ENCODE measurements around the gene HNF1A. TPM values are rescaled to one million over a fixed set of nuclear protein-coding genes. Genes with fewer than 3 reads are reported as not detected.

The HNF1A gene
- total and polyA plus RNA-seq, 2 of the 13 experiments (the other 11 are each of a cell fraction or from before 2014, with no cell fraction given), result 13.4 to 34.7 TPM

DNA sequence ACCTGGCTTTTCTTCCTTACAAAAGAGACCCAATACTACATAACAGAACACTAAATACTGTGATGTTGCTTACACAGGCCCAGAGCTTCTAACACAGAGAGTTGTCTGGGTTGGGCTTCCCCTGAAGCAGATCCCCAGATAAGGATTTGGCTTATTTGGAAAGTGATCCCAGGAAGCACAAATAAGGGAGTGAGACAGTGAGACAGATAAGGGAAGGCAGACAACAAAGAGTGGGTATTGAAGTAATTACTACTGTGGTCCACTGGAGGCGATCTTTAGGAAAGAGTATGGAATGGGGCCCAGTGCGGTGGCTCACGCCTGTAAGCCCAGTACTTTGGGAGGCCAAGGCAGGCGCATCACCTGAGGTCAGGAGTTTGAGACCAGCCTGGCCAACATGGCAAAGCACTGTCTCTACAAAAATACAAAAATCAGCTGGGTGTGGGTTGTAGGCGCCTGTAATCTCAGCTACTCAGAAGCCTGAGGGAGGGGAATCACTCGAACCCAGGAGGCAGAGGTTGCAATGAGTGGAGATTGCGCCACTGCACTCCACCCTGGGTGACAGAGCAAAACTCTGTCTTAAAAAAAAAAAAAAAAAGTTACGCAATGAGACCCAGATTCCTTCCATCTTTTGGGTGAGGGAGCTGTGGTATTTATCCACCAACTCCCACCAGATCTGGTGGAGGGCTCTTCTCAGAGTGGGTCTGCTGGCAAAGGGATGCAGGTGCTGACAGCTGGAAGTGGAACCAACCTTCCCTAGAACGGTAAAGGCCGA lies 48.1 kb downstream of the HNF1A start (continued):
- TF ChIP-seq, protein P1, sequence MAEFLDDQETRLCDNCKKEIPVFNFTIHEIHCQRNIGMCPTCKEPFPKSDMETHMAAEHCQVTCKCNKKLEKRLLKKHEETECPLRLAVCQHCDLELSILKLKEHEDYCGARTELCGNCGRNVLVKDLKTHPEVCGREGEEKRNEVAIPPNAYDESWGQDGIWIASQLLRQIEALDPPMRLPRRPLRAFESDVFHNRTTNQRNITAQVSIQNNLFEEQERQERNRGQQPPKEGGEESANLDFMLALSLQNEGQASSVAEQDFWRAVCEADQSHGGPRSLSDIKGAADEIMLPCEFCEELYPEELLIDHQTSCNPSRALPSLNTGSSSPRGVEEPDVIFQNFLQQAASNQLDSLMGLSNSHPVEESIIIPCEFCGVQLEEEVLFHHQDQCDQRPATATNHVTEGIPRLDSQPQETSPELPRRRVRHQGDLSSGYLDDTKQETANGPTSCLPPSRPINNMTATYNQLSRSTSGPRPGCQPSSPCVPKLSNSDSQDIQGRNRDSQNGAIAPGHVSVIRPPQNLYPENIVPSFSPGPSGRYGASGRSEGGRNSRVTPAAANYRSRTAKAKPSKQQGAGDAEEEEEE (CRISPR knock-in tag; IDR thresholded peaks at IDR 0.05; ENCODE audit: borderline replicate concordance), result 0 out of 2 replicates have a peak, but pooled peaks have one; percentile 47
- TF ChIP-seq, protein P2, sequence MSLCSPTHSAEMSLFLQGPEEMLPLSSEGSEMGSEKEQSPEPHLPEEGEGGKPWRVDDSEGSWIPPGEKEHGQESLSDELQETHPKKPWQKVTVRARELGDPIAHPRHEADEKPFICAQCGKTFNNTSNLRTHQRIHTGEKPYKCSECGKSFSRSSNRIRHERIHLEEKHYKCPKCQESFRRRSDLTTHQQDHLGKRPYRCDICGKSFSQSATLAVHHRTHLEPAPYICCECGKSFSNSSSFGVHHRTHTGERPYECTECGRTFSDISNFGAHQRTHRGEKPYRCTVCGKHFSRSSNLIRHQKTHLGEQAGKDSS (CRISPR knock-in tag; IDR thresholded peaks at IDR 0.05; ENCODE audit: borderline replicate concordance, low read depth), result peak; percentile 17; the same call in 1 of the 2 replicates
- TF ChIP-seq ZFY (CRISPR knock-in tag; IDR thresholded peaks at IDR 0.05) (0 out of 2 replicates have a peak, but pooled peaks have one; percentile 2), BHLHE40 (IDR thresholded peaks at IDR 0.05; ENCODE audit: low read length) (no peak), ZNF441 (CRISPR knock-in tag; IDR thresholded peaks at IDR 0.05; ENCODE audit: borderline replicate concordance) (0 out of 2 replicates have a peak, but pooled peaks have one; percentile 22), CCDC6 (CRISPR knock-in tag; IDR thresholded peaks at IDR 0.05) (0 out of 2 replicates have a peak, but pooled peaks have one; percentile 38), TGIF2 (CRISPR knock-in tag; IDR thresholded peaks at IDR 0.05) (peak; percentile 17; the same call in 1 of the 2 replicates), GABPA (IDR thresholded peaks at IDR 0.05; ENCODE audit: low read depth, low read length) (no peak), GABPA (CRISPR knock-in tag; IDR thresholded peaks at IDR 0.05; ENCODE audit: low read depth) (no peak), ZFX (CRISPR knock-in tag; IDR thresholded peaks at IDR 0.05; ENCODE audit: low read depth) (0 out of 2 replicates have a peak, but pooled peaks have one; percentile 29), KDM1A (CRISPR knock-in tag; IDR thresholded peaks at IDR 0.05) (peak; percentile 77), ZNF331 (CRISPR knock-in tag; IDR thresholded peaks at IDR 0.05) (peak; percentile 55; the same call in 1 of the 2 replicates), RARG (CRISPR knock-in tag; IDR thresholded peaks at IDR 0.05; ENCODE audit: low read depth) (no peak), HDAC2 (CRISPR knock-in tag; IDR thresholded peaks at IDR 0.05) (peak; percentile 59; the same call in 1 of the 2 replicates), THAP11 (CRISPR knock-in tag; IDR thresholded peaks at IDR 0.05) (0 out of 2 replicates have a peak, but pooled peaks have one; percentile 13)
- TF ChIP-seq, protein P3, sequence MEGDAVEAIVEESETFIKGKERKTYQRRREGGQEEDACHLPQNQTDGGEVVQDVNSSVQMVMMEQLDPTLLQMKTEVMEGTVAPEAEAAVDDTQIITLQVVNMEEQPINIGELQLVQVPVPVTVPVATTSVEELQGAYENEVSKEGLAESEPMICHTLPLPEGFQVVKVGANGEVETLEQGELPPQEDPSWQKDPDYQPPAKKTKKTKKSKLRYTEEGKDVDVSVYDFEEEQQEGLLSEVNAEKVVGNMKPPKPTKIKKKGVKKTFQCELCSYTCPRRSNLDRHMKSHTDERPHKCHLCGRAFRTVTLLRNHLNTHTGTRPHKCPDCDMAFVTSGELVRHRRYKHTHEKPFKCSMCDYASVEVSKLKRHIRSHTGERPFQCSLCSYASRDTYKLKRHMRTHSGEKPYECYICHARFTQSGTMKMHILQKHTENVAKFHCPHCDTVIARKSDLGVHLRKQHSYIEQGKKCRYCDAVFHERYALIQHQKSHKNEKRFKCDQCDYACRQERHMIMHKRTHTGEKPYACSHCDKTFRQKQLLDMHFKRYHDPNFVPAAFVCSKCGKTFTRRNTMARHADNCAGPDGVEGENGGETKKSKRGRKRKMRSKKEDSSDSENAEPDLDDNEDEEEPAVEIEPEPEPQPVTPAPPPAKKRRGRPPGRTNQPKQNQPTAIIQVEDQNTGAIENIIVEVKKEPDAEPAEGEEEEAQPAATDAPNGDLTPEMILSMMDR (CRISPR knock-in tag; IDR thresholded peaks at IDR 0.05), result peak; percentile 73
- TF ChIP-seq, protein P4, sequence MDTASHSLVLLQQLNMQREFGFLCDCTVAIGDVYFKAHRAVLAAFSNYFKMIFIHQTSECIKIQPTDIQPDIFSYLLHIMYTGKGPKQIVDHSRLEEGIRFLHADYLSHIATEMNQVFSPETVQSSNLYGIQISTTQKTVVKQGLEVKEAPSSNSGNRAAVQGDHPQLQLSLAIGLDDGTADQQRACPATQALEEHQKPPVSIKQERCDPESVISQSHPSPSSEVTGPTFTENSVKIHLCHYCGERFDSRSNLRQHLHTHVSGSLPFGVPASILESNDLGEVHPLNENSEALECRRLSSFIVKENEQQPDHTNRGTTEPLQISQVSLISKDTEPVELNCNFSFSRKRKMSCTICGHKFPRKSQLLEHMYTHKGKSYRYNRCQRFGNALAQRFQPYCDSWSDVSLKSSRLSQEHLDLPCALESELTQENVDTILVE (CRISPR knock-in tag; IDR thresholded peaks at IDR 0.05), result no peak
- TF ChIP-seq, protein P5, sequence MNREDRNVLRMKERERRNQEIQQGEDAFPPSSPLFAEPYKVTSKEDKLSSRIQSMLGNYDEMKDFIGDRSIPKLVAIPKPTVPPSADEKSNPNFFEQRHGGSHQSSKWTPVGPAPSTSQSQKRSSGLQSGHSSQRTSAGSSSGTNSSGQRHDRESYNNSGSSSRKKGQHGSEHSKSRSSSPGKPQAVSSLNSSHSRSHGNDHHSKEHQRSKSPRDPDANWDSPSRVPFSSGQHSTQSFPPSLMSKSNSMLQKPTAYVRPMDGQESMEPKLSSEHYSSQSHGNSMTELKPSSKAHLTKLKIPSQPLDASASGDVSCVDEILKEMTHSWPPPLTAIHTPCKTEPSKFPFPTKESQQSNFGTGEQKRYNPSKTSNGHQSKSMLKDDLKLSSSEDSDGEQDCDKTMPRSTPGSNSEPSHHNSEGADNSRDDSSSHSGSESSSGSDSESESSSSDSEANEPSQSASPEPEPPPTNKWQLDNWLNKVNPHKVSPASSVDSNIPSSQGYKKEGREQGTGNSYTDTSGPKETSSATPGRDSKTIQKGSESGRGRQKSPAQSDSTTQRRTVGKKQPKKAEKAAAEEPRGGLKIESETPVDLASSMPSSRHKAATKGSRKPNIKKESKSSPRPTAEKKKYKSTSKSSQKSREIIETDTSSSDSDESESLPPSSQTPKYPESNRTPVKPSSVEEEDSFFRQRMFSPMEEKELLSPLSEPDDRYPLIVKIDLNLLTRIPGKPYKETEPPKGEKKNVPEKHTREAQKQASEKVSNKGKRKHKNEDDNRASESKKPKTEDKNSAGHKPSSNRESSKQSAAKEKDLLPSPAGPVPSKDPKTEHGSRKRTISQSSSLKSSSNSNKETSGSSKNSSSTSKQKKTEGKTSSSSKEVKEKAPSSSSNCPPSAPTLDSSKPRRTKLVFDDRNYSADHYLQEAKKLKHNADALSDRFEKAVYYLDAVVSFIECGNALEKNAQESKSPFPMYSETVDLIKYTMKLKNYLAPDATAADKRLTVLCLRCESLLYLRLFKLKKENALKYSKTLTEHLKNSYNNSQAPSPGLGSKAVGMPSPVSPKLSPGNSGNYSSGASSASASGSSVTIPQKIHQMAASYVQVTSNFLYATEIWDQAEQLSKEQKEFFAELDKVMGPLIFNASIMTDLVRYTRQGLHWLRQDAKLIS (CRISPR knock-in tag; IDR thresholded peaks at IDR 0.05), result no peak

Data from HepG2 (cell line).